ENCODE data around the gene XPO6.

XPO6 gene

DNA sequence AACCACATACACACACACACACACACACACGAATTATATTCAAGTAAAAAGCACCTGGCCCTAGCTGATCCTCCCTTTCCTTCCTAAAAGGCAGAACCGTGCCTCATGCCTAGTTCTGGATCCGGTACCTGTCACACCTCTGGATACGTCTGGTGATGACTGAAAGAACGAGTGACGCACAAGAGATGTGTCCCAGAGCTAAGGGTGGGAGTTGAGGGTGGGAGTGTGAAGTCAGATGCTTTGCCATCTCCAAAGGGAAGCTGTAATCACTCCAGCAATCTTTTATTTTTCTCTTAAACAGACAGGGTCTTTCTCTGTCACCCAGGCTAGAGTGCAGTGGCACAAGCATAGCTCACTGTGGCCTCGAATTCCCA, 121.8 kb downstream of the XPO6 start:
- H4K20me1 ChIP-seq: 0 out of 2 replicates have a peak, but pooled peaks cover 6% of the 10 kb centered on the region
- TF ChIP-seq Cebpa-rat (IDR thresholded peaks at IDR 0.05): no peak
- H3K27me3 ChIP-seq: no peaks in the 10 kb centered on the region
- H3K9ac ChIP-seq: no peak overlapping the region
- H3K4me1 ChIP-seq: peaks cover 6% of the 10 kb centered on the region; the same call in 1 of the 2 replicates
- H3K4me2 ChIP-seq: no peak overlapping the region
- H3K27ac ChIP-seq: no peak overlapping the region
- no peaks in the 10 kb centered on the region for H3K9me3 ChIP-seq
- H3K4me3 ChIP-seq: no peak overlapping the region
- H3K36me3 ChIP-seq: no peaks in the 10 kb centered on the region

DNA sequence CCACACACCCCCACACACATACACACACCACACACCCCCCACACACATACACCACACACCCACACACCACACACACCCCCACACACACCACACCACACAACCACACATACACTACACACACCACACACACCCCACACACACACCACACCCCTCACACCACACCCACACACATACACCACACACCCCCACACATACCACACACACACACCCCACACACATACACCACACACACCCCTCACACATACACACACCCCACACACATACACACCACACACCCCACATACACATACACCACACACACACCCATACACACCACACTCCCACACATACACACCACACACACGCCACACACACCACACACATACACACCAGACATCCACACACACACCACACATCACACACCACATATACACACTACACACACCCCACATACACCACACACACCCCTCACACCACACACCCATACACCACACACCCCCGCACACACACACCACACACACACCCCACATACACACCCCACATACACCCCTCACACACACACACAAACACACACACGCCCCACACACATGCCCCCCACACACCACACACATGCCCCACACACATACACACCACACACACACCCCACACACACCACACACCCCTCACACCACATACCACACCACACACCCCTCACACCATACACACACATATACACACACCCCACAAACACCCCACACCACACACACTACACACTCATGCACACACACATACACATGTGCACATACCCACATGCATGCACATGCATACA, 122.4 kb downstream of the XPO6 start:
- H3K36me3 ChIP-seq: no peaks in the 10 kb centered on the region
- H3K27ac ChIP-seq: no peak overlapping the region
- 0 out of 2 replicates have a peak, but pooled peaks cover 6% of the 10 kb centered on the region for H4K20me1 ChIP-seq
- peaks cover 6% of the 10 kb centered on the region; the same call in 1 of the 2 replicates for H3K4me1 ChIP-seq
- H3K4me3 ChIP-seq: no peak overlapping the region
- H3K9me3 ChIP-seq: no peaks in the 10 kb centered on the region
- no peak for TF ChIP-seq Cebpa-rat (IDR thresholded peaks at IDR 0.05)
- no peak overlapping the region for H3K9ac ChIP-seq
- no peak overlapping the region for H3K4me2 ChIP-seq
- H3K27me3 ChIP-seq: no peaks in the 10 kb centered on the region

DNA sequence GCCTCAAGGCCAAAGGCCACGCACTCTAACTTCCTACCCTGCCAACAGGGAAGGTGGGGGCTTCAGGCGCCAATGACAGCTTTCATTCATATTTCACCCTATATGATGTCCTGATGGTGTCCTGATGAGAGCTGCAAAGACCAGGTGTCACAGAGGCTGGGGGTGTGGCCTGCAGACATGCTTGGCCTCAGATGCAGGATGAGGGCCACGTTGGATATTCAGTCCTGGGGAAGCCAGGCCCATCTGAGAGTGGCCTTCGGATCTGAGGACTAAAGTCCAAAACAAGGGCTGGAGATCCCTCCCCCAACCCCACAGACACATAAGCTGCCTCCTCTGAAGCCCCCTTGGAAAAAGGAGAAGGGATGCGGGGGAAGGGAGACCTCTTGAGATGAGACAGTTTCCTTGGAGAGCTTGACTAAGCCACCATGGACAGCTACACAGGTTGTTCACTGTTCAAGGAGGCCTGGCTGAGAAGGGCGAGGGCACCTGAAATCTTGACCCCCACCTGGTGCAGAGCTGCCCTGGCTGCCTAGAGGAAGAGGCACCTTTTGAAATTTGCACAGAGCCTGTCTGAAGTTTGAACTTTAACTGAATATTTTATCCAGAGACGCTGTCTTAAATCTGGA, 124.0 kb downstream of the XPO6 start:
- no peak overlapping the region for H3K4me3 ChIP-seq
- H4K20me1 ChIP-seq: 0 out of 2 replicates have a peak, but pooled peaks cover 6% of the 10 kb centered on the region
- H3K4me2 ChIP-seq: no peak overlapping the region
- no peak for TF ChIP-seq Cebpa-rat (IDR thresholded peaks at IDR 0.05)
- no peaks in the 10 kb centered on the region for H3K36me3 ChIP-seq
- H3K9me3 ChIP-seq: no peaks in the 10 kb centered on the region
- H3K27me3 ChIP-seq: no peaks in the 10 kb centered on the region
- no peak overlapping the region for H3K27ac ChIP-seq
- no peak overlapping the region for H3K9ac ChIP-seq
- peaks cover 6% of the 10 kb centered on the region; the same call in 1 of the 2 replicates for H3K4me1 ChIP-seq

DNA sequence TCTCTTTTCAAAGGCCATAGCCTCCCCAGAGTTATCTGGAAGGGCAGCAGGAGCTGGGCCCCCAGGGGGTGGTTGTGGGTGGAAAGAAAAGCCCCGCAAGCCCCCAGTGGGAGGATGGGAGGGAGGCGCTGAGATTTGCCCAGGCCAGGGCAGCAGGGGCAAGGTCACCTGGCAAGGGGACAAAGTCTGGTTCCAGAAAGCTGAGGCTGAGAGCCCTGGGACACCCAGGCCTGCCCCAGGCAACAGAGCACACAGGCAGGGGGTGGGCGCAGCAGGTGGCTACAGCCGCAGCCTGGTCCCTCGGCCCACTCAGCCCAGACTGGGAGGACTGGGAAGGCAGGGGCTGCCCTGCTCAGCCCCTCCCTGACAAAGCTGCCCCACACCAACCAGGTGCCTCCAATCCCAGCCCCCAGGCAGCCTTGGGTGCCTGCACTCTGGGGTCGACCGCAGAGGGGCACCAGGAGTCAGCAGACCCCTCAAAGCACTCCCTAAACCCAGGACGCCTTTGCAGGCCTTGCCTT, 124.6 kb downstream of the XPO6 start:
- H3K4me2 ChIP-seq: no peak overlapping the region

DNA sequence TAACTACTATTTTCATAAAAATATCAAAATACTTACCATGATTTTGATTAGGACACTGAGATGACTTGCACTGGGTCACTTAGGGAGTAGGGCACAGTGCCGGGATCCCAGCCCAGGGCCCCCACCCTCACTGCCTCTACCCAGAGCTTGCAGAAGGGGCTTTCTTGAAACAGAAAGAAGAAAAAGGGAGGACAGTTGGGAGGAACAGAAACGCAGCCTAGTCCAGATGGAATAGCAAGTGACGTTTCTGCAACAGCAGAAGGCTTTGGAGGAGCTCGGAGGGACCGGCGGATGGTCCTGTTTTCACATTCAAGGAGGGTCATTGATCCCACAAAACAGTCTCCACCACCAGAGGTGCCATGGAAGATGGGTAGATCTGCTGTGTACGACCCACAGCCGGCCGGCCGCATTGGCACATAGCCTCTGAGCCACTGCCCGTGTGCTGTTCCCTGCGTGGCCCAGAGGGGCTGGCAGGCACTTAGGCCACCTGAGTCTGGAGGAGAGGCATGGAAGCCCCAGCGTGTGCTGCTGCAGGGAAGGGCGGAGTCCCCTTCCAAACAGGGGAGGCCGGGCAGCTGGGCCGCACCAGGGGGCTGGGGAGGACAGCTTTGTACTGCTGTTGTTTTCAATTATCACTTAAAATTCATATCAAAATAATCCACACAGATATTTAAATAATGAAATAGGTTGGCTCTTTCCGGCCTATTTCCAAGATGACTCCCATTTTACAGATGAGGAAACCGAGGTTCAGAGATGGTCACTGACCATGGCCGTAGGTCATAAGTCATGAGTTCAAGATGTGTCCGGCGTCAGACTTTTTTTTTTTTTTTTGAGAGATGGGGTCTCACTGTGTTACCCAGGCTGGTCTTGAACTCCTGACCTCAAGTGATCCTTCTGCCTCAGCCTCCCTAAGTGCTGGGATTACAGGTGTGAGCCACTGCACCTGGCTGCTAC, 125.3 kb downstream of the XPO6 start:
- no peak for TF ChIP-seq Cebpa-rat (IDR thresholded peaks at IDR 0.05)
- Histone ChIP-seq H4K20me1 (0 out of 2 replicates have a peak, but pooled peaks cover 6% of the 10 kb centered on the region), H3K4me2 (no peak overlapping the region), H3K9ac (no peak overlapping the region), H3K9me3 (no peaks in the 10 kb centered on the region), H3K27ac (no peak overlapping the region), H3K36me3 (no peaks in the 10 kb centered on the region), H3K4me3 (no peak overlapping the region), H3K4me1 (peaks cover 6% of the 10 kb centered on the region; the same call in 1 of the 2 replicates), H3K27me3 (no peaks in the 10 kb centered on the region)

More for the DNA sequence above, 124.6 kb downstream of the XPO6 start:
- Histone ChIP-seq H3K9me3 (no peaks in the 10 kb centered on the region), H4K20me1 (0 out of 2 replicates have a peak, but pooled peaks cover 6% of the 10 kb centered on the region), H3K36me3 (no peaks in the 10 kb centered on the region), H3K4me3 (no peak overlapping the region), H3K27me3 (no peaks in the 10 kb centered on the region), H3K27ac (no peak overlapping the region), H3K4me1 (peaks cover 6% of the 10 kb centered on the region; the same call in 1 of the 2 replicates), H3K9ac (no peak overlapping the region)
- no peak for TF ChIP-seq Cebpa-rat (IDR thresholded peaks at IDR 0.05)

DNA sequence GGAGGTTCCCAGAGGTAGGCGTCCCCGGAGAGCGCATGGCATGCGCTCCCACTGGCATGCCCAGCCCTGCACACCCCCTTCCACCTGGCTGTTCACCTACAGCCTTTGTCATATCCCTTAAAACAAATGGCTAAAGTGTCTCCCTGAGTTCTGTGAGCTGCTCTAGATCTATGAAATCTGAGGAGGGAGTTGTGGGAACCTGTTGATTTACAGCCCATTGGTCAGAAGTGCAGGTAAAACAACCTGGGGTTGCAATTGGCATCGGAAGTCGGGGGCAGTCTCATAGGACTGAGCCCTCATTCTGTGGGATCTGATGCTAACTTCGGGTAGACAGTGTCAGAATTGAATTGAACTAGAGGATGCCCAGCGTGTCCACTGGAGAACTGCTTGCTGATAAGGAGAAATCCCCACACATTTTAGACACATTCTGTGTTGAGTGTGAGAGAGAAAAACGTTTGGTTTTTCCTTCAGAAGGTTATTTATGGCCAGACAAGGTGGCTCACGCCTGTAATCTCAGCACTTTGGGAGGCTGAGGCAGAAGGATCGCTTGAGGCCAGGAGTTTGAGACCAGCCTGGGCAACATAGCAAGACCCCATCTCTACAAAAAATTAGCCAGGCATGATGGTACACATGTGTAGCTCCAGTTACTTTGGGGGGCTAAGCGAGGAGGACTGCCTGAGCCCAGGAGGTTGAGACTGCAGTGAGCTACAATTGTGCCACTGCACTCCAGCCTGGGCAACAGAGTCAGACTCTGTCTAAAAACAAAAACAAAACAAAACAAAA, 126.2 kb downstream of the XPO6 start:
- Histone ChIP-seq H3K27me3 (no peaks in the 10 kb centered on the region), H3K27ac (no peak overlapping the region), H3K36me3 (no peaks in the 10 kb centered on the region), H4K20me1 (0 out of 2 replicates have a peak, but pooled peaks cover 6% of the 10 kb centered on the region), H3K4me1 (peaks cover under 1% of the 10 kb centered on the region; the same call in 1 of the 2 replicates), H3K9ac (no peak overlapping the region), H3K9me3 (no peaks in the 10 kb centered on the region), H3K4me3 (no peak overlapping the region), H3K4me2 (no peak overlapping the region)
- TF ChIP-seq Cebpa-rat (IDR thresholded peaks at IDR 0.05): no peak

DNA sequence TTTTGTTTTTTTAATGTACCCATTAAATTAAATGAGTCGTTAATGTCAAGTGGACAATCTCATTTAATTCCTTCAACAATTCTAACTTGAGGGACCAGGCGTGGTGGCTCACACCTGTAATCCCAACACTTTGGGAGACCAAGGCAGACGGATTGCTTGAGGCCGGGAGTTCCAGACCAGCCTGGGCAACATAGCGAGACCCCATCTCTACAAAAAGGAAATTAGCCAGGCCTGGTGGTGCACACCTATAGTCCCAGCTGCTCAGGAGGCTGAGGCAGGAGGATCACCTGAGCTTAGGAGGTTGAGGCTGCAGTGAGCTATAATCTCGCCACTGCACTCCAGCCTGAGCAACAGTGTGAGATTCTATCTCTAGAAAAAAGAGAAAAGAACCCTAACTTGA, 127.6 kb downstream of the XPO6 start:
- no peak overlapping the region for H3K4me3 ChIP-seq
- H3K9ac ChIP-seq: no peak overlapping the region
- H4K20me1 ChIP-seq: 0 out of 2 replicates have a peak, but pooled peaks cover 6% of the 10 kb centered on the region
- H3K9me3 ChIP-seq: no peaks in the 10 kb centered on the region
- H3K27me3 ChIP-seq: no peaks in the 10 kb centered on the region
- H3K4me2 ChIP-seq: no peak overlapping the region
- TF ChIP-seq Cebpa-rat (IDR thresholded peaks at IDR 0.05): no peak
- no peaks in the 10 kb centered on the region for H3K36me3 ChIP-seq
- H3K27ac ChIP-seq: no peak overlapping the region
- no peaks in the 10 kb centered on the region for H3K4me1 ChIP-seq

DNA sequence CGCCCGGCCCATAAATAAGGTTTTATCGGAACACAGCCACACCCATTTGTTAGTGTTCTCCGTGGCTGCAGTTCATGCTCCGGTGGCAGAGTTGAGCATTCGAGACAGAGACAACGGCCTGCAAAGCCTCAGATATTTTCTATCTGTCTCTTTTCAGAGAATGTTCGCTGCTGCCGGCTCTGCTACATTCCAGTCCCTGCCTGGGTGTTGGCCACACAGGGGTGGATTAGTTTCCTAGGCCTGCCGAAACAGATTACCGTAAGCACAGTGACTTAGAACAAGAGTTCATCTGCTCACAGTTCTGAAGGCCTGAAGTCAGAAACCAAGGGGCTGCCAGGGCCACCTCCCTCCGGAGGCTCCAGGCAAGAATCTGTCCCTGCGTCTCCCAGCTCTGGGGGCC, 129.1 kb downstream of the XPO6 start:
- TF ChIP-seq Cebpa-rat (IDR thresholded peaks at IDR 0.05): no peak

More for the DNA sequence above, 129.1 kb downstream of the XPO6 start:
- no peak overlapping the region for H3K27ac ChIP-seq
- peaks cover 9% of the 10 kb centered on the region for H3K4me1 ChIP-seq
- H3K9ac ChIP-seq: no peak overlapping the region
- H3K9me3 ChIP-seq: no peaks in the 10 kb centered on the region
- no peaks in the 10 kb centered on the region for H3K27me3 ChIP-seq
- H3K4me2 ChIP-seq: no peak overlapping the region
- H3K4me3 ChIP-seq: no peak overlapping the region
- H4K20me1 ChIP-seq: 0 out of 2 replicates have a peak, but pooled peaks cover 6% of the 10 kb centered on the region
- no peaks in the 10 kb centered on the region for H3K36me3 ChIP-seq

Measured in BLaER1 (cell line).